HG02938 (cell line): Measurements from ENCODE around the gene ARHGEF11.
"Not testable (repeated sequence)": the region's sequence is repeated elsewhere in the genome, so short reads cannot be mapped to it uniquely, and the experiment has no call there.

Source experiments
- ATAC-seq: cut with Tn5 transposase; IDR thresholded peaks from one replicate; pipeline ENCODE4 v1.9.1; 2021; ENCODE audit warnings: mild to moderate bottlenecking, moderate library complexity; ENCODE audit not compliant: unreplicated experiment

ARHGEF11 gene, protein sequence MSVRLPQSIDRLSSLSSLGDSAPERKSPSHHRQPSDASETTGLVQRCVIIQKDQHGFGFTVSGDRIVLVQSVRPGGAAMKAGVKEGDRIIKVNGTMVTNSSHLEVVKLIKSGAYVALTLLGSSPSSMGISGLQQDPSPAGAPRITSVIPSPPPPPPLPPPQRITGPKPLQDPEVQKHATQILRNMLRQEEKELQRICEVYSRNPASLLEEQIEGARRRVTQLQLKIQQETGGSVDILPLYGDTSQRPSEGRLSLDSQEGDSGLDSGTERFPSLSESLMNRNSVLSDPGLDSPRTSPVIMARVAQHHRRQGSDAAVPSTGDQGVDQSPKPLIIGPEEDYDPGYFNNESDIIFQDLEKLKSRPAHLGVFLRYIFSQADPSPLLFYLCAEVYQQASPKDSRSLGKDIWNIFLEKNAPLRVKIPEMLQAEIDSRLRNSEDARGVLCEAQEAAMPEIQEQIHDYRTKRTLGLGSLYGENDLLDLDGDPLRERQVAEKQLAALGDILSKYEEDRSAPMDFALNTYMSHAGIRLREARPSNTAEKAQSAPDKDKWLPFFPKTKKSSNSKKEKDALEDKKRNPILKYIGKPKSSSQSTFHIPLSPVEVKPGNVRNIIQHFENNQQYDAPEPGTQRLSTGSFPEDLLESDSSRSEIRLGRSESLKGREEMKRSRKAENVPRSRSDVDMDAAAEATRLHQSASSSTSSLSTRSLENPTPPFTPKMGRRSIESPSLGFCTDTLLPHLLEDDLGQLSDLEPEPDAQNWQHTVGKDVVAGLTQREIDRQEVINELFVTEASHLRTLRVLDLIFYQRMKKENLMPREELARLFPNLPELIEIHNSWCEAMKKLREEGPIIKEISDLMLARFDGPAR (N-terminal part only)

DNA sequence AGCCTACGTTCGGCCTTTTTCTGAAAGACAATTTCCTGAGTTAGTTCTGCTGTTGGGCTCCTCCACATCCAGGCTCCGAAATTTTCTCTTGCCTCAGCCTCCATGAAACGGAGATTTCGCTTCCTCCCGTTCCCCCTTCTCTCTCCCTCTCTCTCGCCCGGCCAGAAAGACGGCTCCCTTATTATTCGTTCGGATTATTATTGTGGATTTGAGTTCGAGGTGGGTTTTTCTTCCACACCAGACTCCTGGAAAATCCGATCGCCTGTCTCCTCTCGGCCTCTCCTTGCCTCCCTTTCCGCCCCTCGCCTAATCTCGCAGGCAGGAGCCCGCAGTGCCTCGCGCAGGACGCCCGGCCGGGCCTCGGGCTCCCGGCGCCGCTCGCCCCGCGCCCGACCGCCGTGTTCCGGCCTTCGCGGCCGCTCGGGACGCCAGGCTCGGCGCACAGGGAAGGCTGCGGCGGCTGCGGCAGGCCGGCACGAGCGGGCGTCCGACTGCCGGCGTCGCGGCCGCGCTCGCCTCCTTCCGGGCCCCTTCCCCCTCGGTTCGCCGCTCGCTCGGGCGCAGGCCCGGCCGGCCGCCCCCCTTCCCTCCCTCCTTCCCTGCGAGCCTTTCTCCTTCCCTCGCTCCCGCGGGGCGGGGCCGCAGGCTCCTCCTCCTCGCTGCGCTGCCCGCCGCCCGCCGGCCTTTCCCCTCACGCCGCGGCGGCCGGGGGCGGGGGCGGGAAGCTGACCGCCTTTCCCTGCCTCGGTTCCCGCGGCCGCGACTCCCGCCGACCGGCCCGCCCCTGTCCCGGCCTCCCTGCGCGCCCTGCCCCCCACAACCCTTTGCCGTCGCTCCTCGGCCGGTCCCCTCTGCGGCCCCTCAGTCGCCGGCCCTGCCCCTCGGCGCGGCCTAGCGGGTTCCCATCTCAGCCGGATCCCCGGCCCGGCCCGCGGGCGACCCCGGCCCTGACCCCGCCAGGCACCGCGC, at the start of gene ARHGEF11:
ARHGEF11 (minus strand) TSS at position 493 of the 969 bp plus-strand sequence. CDS start 1,412 bp downstream, outside the sequence.
- ATAC-seq = no peak

DNA sequence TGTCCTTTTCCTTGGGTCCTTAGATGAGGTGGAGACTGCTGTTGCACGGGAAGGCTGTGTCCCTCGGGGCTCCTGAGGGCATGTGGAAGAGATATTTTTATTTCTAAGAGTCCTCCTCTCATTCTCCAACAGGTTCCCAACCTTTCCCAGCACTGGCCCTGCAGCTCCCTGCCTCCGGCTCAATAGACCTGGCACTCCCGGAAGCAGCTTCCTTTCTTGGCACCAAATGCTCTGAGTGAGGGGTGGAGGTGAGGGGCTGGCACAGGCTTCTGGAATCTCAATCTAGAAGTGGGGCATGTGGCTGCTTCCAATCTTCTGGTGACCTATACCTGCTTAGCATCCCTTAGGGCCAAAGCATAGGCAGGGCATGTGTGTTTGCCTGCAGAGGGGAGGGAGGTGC, 49.5 kb upstream of the ARHGEF11 start:
- ATAC-seq = no peak

DNA sequence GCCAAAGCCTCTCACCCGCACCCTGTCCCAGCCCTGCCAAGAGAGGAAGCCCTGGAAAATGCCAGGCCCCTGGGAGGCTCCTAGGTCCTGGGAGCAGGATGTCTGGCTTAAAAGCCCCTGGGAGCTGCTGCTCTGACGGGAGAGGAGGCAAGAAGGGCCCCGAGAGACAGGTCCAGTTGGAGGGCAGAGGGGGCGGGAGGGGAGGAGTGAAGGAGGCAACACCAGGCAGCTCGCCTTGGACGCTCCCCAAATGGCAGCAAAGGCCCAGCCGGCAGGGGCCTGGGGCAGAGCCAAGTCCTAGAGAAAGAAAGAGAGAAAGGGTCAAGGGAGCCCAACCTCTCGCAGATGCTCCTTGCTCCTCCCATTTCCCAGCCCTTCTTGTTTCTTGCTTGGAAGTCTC, 47.3 kb upstream of the ARHGEF11 start:
- ATAC-seq = no peak

DNA sequence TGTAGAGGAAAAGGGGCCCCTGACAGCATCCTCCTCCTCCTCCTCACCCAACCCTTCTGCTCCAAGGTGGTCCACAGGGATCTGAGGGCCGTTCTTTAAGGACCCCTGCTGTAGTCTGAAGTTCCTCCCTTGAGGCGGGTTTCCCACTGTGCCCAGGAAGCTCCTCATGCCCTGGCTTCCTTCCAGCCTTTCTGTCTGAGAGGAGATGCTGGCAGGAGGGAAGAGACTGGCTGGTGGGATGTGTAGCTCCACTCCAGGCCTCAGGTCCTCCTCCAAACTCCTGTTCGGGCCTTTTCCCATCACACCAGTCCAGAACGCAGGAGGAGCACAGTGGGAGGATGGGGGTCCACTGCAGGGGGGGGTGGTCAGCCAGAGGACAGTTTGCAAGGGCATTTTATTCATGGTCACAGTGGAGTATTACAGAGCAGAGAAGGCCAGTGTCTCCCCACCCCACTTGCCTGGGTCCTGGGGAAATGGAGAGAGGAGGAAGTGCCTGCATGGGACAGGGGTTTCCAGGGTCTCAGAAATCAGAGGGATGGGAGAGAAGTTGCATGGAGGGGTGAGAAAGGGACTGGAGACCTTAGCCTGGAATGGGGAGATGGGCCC, 46.2 kb upstream of the ARHGEF11 start:
- no peak for ATAC-seq

DNA sequence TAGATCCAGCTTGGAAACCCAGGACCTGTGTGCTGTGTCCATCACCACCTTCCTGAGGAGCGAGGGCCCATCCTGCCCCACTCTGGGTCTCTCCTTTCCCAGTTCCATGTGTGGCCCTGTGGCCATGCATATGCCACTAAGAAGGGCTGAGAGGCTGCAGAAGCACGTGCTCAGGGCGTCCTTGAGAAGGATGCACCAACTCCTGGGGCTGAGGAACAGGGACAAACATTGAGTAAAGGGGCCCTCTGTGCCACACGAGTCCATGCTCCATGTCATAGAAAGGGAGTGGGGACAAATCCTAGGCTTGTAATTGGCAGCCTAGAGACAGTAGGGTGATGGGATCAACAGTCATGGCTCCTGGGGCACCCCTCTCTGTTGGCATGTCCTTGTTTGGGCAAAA, 45.6 kb upstream of the ARHGEF11 start:
- ATAC-seq = no peak

DNA sequence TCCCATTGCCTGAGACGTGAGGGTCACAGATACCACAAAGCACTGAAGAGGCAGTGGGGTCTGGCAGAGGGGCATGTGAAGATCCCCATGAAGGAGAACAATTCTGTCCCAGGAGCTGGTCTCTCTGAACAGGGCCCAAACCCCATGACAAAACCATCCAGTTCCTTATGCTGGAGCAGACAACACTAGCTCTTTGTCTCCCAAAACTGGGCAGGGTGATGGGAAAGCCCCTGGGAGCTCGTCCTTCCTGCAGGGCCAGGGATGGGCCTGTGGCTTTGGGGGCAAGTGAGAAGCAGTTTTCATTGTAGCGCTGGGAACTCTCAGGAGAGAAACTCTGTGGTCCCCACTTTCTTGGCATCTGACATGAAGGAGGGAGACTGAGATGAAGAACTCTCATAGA, 45.2 kb upstream of the ARHGEF11 start:
- no peak for ATAC-seq

DNA sequence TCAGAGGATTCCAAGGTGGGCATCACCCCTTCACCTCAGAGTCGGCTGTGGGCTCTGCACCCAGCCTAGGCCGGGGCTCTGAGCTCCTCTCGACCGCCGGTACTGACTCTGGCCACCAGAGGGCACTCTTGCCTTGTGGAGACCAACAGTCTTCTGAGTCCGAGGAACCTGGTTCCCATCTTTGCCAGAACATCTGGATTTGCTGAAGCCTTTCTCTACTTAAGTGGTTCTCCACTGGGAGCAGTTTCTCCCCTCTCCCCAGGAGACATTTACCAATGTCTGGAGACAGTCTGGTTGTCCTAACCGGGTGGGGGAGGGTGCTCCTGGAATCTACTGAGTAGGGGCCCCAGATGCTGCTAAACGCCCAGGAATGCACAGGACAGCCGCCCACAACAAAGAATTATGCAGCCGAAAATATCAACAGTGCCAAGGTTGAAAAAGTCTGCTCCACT, 44.7 kb upstream of the ARHGEF11 start:
- no peak for ATAC-seq

DNA sequence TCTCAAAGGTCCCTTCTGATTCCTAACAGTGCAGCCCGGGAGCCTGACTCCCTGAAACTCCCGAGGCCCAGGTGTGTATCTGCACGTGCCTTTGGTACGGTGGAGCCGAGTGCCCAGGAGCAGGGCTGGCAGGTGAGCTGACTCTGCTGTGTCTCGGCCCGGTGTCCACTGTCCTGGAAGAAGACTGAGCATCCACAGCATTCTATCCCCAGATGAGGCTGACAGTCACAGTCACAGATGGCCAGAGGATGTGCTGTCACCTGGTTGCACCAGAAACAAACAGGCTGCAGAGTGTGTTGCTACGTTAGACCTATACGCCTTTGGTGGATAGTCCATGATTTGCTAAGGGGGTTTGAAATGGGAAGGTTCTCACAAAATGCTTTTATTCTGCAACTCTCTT, 44.2 kb upstream of the ARHGEF11 start:
- no peak for ATAC-seq

DNA sequence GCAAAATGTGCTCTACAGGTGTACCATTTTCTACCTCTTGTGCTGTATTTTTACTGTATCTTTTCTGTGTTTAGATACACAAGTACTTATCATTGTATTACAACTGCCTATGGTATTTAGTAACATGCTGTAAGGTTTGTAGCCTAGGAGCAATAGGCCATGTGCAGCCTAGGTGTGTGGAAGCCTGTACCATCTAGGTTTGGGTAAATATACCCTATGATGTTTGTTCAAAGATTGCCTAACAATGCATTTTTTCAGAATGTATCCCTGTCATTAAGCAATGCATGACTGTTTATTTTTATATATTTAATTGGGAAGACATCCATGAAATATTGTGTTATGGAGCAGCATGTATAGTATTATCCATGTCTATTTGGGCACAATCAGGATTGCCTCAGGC, 43.1 kb upstream of the ARHGEF11 start:
- ATAC-seq = no peak

DNA sequence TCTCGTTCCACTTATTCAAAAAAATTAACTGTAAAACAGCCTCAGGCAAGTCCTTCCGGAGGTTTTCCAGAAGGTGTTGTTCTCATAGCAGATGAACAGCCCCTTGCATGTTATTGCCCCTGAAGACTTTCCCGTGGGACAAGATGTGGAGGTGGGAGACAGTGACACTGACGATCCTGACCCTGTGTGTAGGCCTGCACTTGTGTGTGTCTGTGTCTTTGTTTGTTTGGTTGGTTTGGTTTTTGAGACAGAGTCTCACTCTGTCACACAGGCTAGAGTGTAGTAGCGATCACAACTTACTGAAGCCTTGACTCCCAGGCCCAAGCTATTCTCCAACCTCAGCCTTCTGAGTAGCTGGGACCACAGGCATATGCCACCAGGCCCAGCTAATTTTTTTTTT, 41.5 kb upstream of the ARHGEF11 start:
- ATAC-seq = no peak

DNA sequence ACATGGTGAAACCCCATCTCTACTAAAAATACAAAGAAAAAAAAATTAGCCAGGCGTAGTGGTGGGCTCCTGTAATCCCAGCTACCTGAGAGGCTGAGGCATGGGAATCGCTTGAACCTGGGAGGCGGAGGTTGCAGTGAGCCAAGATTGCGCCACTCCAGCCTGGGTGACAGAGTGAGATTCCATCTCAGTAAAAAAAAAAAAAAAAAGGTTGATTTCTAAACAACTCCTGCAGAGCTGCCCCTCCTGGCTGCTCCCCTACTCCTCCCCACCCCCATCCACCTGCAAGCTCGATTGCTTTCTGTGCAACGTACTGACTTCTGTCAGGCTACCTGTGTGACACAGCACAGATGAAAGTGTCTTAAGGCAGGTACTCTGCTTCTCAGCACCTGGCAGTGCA, 40.8 kb upstream of the ARHGEF11 start:
- ATAC-seq = no peak

DNA sequence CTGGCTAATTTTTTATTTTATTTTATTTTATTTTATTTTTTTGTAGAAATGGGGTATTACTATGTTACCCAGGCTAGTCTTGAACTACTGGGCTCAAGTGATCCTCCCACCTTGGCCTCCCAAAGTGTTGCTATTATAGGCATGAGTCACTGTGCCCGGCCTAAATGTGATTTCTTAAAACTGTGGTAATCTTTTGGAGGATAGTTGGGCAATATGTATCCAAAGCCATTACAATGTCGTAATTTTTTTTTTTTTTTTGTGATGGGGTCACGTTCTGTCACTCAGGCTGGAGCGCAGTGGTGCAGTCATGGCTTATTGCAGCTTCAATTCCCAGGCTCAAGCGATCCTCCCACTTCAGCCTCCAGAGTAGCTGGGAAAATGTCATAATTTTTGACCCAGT, 39.9 kb upstream of the ARHGEF11 start:
- no peak for ATAC-seq

DNA sequence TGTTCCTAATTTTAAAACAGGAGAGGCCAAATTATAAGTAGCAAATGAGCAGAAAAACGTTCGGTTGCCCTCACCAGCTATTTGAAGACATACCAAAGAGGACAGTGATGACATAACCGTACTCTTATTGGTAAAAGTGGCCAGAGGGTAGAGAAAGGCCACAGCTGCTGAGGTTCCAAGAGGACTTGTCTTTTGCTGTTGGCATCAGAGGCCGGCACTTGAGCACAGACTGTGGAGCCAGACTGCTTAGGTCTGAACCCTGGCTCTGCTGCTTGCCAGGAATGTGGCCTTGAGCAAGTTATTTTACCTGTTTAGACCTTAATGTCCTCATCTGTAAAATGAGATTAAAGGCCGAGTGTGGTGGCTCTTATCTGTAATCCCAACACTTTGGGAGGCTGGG, 39.2 kb upstream of the ARHGEF11 start:
- no peak for ATAC-seq

DNA sequence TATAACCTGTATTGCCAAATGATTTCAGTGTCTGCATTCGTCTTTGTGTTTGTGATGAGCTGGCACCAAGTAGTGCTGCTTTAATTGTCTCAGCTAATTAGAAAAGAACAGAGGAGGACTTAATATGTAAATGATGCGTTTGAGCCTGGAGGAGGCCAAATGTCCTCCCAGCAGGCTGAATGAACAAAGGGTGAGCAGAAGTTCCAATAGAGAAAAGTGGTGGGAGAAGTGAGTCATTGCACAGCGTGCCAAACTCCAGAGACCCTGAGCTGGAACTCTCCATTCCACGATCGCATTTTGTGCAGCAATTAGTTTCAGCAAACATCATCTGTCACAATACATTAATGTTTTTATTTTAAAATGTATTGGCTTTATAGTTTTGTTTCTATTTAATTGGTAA, 36.2 kb upstream of the ARHGEF11 start:
- ATAC-seq = no peak

DNA sequence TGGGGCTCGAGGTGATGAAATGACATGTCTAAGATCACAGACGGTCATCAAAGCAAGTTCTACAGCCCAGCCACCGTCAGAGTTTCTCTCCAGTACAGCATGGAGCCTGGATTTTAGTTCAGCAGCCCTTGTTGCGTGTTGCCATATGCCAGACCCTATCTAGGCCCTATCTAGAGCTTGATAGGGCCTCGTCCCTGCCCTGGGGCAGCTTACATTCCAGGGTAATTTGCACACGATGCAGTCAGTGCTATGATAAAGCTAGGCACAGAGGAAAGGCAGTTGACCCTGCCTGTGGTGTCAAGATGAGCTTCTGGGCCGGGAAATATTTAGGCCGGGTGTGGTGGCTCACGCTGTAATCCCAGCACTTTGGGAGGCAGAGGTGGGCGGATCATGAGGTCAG, 35.2 kb upstream of the ARHGEF11 start:
- no peak for ATAC-seq

DNA sequence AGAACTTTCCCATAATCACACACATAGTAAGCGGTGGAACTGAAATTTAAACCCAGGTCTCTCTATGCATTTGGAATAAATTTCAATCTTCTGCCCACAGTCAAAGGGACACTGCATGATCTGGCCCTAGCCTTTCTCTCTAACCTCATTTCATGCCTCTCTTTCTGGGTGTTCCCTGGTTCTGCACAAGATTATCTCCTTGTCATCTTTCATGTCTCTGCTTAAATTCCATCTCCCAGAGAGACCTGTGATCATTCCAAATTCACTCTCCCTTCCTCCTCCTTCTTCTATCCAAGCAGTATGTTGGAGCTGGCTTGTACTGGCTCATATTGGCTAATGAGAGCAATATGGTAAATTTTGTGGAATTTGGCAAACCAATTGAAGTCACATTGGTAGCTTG, 31.9 kb upstream of the ARHGEF11 start:
- ATAC-seq = no peak

DNA sequence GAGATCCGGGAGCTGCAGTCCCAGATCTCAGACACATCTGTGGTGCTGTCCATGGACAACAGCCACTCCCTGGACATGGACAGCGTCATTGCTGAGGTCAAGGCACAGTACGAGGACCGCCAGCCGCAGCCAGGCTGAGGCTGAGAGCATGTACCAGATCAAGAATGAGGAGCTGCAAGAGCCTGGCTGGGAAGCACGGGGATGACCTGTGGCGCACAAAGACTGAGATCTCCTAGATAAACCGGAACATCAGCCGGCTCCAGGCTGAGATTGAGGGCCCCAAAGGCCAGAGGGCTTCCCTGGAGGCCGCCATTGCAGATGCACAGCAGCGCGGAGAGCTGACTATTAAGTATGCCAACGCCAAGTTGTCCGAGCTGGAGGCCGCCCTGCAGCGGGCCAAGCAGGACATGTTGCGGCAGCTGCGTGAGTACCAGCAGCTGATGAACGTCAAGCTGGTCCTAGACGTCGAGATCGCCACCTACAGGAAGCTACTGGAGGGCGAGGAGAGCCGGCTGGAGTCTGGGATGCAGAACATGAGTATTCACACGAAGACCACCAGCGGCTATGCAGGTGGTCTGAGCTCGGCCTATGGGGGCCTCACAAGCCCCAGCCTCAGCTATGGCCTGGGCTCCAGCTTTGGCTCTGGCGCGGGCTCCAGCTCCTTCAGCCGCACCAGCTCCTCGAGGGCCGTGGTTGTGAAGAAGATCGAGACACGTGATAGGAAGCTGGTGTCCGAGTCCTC, 28.6 kb upstream of the ARHGEF11 start:
- ATAC-seq = no peak

DNA sequence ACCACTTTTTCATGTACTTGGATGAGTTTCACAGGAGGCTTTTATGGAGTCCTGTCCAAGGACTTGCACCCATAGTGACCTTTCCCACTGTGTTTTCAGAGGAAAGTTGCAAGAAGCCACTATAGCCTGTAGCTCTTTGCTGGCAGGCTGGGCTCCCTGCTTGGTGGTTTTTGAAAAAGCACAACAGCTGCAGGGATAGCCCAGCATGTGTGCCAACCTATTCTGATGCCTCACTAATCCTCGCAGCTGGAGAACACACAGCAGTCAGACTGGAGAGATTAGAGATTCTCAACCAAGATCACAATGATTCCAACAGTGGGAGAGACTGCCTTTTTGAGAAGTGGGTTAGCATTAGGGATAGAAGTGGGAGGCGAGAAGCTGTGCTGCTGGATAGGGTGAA, 24.1 kb upstream of the ARHGEF11 start:
- ATAC-seq = no peak

DNA sequence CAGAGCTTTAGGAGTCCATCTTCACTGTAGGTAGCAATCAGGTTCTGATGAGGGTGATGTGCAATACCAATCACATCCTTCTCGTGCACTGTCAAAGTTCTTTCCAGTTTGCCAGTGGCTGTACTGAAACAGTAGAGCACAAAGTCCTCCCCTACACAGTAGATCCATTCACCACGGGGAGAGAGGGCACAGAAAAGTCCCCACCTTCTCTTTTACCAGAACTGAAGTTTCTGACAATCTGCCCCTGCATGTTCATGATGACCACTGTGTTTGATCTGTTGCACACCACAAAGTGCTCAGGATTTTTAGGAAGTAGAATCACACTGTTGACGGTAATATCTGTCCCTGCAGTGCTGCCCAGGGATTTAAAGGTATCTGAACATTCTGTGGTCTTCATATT, 13.7 kb upstream of the ARHGEF11 start:
- not testable (repeated sequence) for ATAC-seq

DNA sequence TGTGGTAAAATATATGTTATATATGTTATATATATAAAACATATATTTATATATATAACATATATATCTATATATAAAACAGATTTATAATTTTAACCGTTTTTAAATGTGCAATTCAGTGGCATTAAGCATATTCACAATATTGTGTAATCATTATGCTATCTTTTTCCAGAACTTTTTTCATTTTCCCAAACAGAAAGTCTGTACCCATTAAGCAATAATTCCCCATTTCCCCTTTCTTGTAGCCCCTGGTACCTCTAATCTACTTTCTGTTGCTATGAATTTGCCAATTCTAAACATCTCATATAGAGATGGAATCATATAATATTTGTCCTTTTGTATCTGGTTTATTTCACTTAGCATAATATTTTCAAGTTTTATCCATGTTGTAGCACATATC, 10.7 kb upstream of the ARHGEF11 start:
- no peak for ATAC-seq
